ENCODE measurements around the gene ANAPC2.

ANAPC2 gene

DNA sequence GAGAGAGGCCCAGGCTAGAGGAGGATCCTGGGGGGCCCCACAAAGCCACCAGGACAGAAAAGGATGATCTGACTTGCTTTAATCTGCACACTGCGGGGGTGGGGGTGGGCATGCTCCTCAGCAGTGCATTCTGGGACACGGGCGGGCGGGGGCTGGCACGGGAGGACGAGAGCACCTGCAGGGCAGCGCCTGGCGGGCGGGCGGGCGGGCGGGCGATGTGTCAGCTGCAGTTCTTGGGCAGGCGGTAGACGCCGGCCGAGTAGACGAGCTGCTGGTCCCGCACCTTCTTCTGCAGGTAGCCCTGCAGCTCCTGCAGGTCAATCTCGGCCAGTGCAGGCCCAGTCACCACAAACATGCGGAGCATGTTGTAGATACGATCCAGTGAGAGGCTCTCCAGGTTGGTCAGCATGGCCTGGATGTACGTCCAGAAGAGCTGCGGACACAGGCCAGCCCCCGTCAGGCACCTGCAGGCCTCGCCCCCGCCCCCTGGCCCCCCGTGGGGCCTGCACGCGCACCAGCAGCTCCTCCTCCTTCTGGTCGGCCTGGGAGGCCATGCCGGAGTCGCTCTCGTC is 13.6 kb downstream of the ANAPC2 start:
- no peak overlapping the region for H3K4me3 ChIP-seq (ENCODE audit: low read depth, low read length)

DNA sequence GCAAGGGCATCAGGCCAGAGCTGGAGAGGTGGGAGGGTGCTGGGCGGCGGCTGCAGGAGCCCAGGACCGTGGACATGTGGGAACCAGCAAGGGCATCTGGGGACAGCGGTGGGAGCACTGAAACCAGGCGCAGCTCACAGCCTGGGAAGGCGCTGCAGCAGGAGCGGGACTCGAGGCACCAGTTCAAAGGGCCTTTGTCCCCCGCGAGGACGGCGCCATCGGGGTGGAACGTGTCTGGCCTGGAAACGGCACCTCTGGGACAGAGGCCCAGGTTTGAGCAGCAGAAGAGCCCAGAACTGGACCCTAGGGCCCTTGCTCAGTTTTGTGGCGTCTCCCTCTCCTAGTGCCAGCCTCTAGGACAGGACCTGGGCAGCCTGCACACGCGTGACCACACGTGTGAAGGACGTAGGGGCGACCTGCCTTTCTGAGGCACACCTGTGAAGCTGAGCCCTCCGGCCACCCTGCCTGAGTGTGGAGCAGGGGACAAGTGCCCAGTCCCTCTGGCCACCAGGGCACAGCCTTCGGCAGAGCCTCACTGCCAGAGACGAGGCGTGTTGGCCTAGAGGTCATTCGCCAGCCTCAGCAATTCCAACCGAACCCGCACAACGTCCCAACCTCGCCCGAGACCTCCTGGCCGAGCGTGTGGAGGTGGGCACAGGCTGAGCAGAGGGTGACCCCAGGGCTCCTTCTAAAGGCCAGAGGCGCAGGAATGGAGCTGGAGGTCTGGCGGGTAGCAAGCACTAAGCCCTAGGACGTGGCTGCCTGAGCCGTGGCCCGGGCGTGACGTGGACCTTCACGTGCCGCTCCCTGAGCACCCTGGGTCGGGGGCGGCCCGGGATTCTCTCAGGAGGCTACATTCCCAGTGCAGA is 14.3 kb downstream of the ANAPC2 start:
- no peak overlapping the region for H3K4me3 ChIP-seq (ENCODE audit: low read depth, low read length)
- in situ Hi-C loops (cut with HindIII; ENCODE audit: low sequenced_read_pairs) = no loop called here
- DNase-seq (ENCODE audit: low read depth) = no peak
- TF ChIP-seq, protein P1, sequence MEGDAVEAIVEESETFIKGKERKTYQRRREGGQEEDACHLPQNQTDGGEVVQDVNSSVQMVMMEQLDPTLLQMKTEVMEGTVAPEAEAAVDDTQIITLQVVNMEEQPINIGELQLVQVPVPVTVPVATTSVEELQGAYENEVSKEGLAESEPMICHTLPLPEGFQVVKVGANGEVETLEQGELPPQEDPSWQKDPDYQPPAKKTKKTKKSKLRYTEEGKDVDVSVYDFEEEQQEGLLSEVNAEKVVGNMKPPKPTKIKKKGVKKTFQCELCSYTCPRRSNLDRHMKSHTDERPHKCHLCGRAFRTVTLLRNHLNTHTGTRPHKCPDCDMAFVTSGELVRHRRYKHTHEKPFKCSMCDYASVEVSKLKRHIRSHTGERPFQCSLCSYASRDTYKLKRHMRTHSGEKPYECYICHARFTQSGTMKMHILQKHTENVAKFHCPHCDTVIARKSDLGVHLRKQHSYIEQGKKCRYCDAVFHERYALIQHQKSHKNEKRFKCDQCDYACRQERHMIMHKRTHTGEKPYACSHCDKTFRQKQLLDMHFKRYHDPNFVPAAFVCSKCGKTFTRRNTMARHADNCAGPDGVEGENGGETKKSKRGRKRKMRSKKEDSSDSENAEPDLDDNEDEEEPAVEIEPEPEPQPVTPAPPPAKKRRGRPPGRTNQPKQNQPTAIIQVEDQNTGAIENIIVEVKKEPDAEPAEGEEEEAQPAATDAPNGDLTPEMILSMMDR (IDR thresholded peaks at IDR 0.05; ENCODE audit: low read depth, low read length, missing control alignments) = no peak

More for the DNA sequence above, 13.6 kb downstream of the ANAPC2 start:
- no peak for DNase-seq (ENCODE audit: low read depth)
- in situ Hi-C loops (cut with HindIII; ENCODE audit: low sequenced_read_pairs) = no loop called here
- TF ChIP-seq, protein P1 (IDR thresholded peaks at IDR 0.05; ENCODE audit: low read depth, low read length, missing control alignments) = no peak

DNA sequence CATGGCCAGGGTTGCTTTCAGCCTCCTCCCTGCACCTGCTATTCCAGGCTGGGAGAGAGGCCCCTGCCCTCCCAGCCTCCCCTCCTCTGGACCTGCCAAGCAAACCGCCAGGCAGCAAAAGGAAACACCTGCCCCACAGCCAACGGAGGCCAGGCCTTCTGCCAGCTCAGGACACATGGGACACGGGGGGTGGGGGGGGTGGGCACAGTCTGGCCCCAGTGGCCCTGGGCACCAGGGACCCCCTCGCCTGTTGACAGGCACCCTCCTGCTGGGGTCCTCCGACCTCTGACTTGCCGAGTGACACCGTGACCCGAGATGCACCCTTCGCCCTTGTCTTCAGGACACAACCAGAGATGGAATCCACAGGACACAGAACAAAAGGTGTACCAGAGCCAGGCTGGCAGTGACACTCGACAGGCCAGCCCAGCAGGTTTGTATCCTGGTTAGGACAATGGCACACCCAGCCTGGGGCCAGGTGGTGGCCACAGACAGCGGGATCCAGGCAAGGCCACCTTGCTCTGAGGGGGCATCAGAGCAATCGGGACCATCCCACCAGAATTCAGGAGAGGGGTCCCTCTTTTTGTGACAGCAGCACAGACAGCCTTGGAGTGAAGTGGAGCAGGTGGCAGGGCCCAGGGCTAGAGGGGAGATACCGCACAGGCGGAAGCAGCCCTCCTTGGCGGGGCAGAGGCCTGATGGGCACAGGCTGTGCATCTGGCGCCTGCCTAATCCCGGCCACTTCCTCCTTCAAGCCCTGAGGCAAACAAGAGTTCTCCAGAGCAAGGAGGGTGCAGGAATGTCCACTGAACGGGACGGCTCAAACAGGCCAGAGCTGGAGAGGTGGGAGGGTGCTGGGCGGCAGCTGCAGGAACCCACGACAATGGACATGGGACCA is 15.2 kb downstream of the ANAPC2 start:
- no peak overlapping the region for H3K4me3 ChIP-seq (ENCODE audit: low read depth, low read length)
- TF ChIP-seq, protein P1 (IDR thresholded peaks at IDR 0.05; ENCODE audit: low read depth, low read length, missing control alignments) = no peak
- no peak for DNase-seq (ENCODE audit: low read depth)
- in situ Hi-C loops (cut with HindIII; ENCODE audit: low sequenced_read_pairs) = no loop called here

DNA sequence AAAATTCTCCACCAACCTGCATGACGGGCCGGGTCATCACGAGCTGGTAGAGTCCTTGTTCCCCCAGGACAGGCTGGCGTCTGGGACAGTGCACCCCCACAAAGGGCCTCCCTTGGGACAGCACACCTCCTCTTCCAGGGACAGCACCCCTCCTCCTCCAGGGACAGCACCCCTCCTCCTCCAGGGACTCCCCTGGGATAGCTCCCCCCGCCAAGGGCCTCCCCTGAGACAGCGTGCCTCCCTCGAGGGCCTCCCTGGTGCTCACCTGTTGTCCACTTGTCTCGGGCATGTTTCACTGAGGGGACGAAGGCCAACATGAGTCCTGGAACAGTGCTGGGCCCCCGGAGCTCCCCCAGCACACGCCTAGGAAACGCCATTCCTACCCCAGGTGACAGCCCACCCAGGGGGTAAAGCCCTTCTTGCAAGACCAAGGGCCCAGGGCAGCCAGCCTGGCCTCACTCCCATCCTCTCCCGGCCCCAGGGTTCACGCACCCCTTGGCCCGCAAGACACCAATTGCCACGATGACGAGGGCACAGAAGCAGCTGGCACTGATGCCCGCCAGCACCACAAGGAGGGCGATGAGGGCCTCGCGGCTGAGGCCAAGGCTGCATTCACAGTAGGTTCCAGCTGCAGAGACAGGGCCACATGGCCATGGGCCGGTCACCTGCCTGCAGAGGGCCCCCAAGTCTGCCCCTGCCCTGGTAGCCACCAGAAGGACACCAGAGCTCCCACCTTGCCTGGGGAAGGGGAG is 17.0 kb downstream of the ANAPC2 start:
- H3K4me3 ChIP-seq (ENCODE audit: low read depth, low read length) = no peak overlapping the region
- TF ChIP-seq, protein P1 (IDR thresholded peaks at IDR 0.05; ENCODE audit: low read depth, low read length, missing control alignments) = no peak
- in situ Hi-C loops (cut with HindIII; ENCODE audit: low sequenced_read_pairs) = no loop called here
- no peak for DNase-seq (ENCODE audit: low read depth)

DNA sequence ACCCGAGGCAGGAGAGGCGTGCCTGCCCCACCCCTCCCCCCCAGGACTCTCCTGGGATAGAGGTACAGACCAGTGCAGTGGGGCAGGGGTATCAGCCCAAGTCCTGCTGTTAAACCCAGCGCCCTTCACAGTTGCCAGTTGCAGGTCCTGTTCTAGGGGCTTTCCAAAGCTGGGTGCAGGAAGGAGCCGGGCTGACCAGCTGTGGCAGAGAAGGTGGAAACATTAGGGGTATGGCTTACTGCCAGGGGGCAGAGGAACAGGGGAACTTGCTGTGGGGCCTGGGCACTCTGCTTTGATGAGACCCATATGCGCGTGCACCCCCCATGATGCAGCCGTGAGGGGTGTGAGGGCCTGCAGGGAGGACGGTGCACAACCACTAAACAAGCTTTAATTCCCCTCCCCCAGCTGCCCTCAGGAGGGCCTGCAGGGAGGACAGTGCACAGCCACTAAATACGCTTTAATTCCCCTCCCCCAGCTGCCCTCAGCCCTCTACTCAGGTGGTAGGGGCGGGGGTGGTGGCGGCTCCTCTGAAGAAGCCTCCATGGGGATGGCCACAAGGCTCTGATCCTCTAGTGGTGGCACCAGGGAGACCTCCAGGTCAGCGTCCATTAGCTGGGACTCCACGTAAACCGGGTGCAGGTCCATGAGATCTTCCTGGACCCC is 17.7 kb downstream of the ANAPC2 start:
- no peak overlapping the region for H3K4me3 ChIP-seq (ENCODE audit: low read depth, low read length)
- TF ChIP-seq, protein P1 (IDR thresholded peaks at IDR 0.05; ENCODE audit: low read depth, low read length, missing control alignments) = no peak
- DNase-seq (ENCODE audit: low read depth) = no peak
- in situ Hi-C loops (cut with HindIII; ENCODE audit: low sequenced_read_pairs) = no loop called here
